Stimulated activated CD8-positive, alpha-beta memory T cell treated with anti-CD3 and anti-CD28 coated beads, Interleukin-12 subunit alpha, Interleukin-12 subunit beta, amount 100 ng/mL, for 24 hours (primary cell): Measurements from ENCODE around the gene PCLO.
"Not testable (repeated sequence)": the region's sequence is repeated elsewhere in the genome, so short reads cannot be mapped to it uniquely, and the experiment has no call there.

Source experiments
- DNase-seq: peaks from one replicate; pipeline ENCODE4 v3.0.0-alpha.2; 2020; ENCODE audit errors: extremely low read depth

Gene PCLO

DNA sequence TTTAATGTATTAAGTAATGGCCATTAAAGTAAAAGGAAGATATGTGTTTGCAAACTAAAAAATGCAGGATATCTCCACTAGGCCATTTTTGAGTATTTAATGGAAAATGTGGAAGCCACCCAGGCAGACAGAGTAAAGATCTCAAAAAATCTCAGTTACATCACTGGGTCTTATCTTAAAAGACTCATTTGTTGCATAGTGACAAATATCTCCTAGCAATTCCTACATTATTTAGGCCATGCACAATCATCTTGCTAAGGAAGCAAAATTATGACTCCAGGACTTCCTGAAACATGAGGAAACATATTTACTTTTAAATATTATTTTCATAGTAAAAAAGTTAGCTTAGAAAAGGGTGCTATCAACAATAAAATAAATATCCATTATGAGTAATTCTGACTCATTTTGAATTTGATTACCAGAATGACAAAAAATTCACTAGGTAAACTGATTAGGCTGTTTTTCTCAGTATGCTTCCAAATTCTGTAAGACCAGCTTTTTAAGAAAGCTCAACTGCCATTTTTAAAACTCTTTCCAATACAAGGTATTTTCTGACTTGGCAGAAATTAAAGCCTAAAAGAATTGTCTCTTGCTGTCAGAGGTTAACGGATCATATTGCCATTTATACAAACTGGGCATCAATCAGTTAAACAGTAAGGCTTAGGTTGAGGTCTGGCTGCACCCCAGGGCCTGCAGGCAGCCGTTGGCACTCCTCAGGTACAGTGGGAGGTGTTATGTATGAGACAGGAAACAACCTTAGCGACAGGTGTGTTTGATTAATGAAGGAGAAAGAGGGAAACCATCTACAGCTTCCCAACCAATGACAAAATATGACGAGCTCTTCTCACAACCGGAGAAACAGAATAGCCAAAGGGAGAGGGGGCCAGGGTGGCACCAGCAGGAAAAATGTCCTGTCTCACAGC, 31.8 kb downstream of the PCLO start:
- DNase-seq: no peak

DNA sequence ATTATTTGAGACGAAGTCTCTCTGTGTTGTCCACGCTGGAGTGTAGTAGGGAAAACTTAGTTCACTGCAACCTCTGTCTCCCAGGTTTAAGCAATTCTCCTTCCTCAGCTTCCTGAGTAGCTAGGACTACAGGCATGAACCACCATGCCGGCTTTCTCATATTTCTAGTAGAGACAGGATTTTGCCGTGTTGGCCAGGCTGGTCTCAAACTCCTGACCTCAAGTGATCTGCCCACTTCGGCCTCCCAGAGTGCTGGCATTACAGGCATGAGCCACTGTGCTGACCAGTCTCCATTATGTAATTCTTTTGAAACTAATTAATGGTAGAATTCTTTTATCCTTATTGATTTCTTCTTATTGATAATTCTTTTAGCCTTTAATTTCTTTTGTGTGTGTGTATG, 32.5 kb downstream of the PCLO start:
- no peak for DNase-seq

DNA sequence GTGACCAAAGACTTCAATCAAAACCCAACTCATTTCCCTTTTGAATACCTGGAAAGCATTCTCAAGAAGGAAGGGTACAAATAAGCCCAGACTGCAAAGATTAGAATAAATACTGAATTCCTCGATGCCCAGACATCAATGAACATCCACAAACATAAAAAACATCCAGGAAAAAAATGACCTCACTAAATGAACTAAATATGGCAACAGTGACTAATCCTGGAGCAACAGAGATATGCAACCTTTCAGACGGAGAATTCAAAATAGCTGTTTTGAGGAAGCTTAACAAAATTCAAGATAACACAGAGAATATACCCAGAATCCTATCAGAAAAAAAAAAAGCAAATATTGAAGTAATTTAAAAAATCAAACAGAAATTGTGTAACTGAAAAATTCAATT, 43.2 kb downstream of the PCLO start:
- DNase-seq: no peak

DNA sequence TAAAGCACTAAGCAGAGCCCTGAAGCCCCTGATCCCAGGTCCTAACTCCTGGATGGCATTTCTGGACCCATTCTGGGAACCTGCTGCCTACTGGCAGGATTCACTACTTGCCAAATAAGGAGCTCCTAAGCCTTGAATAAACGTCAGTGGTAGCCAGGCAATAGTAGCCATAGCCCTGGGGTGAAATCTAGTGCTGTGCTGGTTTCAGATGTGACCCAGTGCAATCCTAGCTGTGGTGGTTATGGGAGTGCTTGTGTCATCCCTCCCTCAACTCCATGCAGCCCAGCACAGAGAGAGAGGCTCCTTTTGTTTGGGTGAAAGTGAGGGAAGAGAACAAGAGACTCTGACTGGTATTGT, 43.7 kb downstream of the PCLO start:
- no peak for DNase-seq

DNA sequence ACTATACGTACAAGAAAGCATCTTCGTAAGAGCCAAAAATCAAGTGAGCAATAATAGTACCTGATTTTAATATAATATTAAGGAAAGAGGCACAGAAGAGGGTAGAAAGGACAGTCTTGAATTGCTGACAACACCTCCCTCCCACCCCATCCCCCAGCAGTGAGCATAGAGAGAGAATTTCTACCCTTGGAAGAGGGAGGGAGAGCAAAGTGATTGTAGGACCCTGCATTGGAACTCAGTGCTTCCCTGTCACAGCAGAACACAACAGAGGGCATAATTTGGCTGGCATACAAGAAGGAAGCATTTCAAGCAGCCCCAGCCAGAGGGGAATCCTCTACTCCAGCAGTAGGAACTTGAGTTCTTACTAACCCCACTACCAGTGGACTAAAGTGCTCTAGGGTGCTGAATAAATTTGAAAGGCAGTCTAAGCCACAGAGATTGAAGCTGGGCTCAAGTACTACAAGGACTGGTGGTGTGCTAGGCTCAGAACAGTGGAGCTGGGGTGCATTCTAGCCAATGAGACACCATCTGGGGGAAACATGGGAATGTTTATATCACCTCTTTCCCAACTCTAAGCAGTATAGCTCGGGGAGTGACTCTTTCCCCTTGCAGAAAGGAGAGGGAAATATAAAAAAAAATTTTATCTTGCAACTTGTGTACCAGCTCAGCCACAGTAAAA, 44.2 kb downstream of the PCLO start:
- DNase-seq: no peak

DNA sequence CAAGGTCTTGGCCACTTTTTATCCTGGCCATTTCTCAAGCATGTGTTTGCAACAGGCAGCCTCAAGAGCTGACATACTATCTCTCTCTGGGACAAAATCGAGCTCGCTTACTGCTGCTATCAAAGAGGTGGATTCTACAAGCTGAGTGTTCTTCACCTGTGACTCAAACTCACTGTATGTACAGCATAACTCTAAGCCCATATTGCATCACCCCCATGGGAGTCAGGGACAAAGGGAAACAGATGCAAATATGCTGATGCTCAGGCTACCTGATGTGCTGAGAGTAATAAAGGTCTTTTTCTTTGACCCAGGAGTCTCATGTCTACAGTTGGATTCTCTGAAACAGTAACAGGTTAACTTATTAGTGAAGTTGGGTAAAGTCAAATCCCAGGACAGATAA, 45.2 kb downstream of the PCLO start:
- DNase-seq: no peak

DNA sequence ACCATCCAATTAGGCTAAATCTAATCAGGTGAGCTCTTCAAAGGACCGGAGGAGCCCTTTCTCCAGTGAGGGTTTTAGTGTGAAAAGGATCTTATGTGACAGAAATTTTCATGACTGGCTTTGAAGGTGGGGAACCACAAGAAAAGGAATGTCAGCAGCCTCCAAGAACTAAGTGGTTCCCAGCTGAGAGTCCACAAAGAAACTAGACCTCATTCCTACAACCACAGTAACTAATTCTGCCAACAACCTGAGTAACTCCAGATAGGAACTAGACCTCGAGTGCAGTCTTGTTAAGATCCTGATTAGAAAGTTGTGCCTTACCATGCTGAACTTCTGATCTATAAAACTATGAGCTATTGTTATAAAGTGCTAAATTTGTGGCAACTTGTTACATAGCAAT, 51.3 kb downstream of the PCLO start:
- DNase-seq: no peak

DNA sequence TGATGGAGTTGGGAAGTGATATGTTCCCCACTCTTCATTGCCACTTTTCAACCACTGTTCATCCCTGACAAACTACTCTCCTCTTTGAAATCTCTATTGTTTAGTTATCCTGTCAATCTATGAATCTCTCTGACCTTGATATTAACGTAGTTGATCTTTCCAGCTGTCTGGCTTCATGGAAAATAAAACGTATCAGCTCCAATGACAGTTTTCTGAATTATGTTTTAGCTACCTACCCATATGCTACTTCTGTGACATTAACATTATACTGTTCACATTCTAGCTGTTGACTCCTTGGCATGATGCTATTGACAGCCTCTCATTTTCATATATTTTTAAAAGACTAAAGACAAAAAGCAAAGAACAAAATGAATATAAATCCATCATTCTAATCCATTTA, 53.3 kb downstream of the PCLO start:
- DNase-seq: no peak

DNA sequence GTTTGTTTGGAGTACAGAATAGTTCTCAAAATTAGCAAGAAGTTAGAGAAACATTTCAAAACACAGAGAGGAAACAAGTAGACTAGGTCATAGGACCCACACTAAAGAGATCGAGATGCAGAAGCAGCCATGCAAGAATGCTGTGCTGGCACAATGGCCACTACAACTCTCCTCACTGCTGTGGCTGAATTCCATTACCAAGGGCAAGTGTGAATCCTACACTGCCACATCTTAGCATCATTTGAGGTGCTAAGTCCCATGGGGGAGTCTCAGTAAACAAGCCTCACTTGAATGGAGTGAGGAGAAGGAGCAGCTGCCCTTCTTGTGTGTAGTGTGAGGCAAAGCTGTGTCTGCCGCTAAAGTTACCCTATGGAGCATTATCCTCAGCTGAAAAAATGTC, 56.7 kb downstream of the PCLO start:
- no peak for DNase-seq

DNA sequence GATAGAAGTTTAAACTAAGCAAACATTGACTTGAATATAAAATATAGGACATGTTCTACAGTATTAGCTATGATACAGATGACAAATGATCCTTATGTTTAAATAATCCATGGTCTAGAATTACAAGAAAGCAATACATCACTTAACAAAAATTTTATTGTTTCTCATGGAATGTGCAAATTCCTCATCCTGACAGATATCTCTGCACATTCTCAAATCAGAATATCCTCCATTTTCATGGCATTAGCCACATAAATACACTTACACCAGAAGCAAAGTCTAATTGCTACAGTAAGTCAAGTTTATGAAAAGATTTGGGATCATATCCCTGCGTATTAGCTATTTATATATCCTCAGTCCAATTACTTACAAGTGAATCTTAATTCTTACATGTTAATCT, 57.6 kb downstream of the PCLO start:
- no peak for DNase-seq

DNA sequence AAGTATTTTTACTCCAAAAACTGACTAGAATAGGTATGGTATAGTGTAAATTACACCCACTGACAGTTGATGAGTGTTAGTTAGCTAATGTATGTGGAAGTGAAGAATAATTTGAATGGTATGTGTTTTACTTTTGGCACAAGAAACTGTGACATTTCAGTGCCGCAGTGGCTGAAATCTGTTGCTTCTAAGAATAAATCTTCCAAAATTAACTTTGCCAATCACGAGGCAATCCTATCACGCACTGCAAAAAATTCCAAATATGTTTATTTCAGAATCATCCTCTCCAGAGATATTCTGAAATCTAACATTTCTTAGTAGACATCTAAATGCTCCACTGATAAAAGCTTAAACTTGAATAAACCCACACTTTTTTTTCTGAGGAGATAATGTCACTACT, 61.2 kb downstream of the PCLO start:
- DNase-seq: no peak

DNA sequence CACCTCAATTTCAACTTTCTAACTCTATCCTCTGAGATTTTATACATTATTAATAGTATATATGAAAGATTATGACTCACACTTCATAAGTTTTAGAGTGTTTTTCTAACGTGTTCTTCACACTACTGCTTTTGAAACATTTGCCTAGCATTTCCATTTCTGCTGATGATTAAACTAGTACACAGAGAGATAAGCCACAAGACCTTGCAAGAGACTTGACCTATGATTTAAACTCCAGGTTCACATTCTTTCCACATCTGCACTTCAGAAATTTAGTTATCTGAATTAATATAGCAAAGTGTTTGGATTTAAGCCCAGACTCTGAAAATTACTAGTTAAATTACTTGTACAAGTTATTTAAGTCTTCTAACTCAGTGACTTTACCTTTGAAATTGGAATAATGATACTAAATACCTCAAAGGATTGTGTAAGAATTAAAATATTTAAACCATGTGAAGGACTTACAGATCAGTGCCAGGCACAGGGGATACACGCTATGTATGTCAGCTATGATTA, 66.6 kb downstream of the PCLO start:
- DNase-seq: no peak

DNA sequence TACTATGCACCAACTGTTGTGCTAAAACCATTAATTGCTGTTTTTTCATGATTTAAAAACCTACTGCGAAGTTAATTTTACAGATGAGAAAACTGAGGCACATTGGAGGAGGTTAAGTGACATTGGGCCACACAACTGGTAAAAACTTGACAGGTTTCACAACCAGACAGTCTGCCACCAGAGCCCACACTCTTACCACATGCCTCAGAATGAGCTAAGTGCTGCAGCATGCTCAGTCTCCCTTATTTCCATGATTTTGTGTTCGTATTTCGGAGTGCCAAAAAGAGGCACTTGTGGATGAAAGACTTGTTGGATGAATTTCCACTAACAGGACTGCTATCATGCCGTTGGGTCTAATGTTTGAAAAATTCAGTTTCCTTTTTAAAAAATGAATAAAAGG, 77.4 kb downstream of the PCLO start:
- DNase-seq: no peak

DNA sequence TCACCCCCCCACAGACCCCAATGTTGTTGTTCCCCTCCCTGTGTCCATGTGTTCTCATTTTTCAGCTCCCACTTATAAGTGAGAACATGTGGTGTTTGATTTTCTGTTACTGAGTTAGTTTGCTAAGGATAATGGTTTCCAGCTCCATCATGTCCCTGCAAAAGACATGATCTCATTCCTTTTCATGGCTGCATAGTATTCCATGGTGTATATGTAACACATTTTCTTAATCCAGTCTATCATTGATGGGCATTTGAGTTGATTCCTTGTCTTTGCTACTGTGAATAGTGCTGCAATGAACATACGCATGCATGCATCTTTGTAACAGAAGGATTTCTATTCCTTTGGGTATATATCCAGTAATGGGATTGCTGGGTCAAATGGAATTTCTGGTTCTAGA, 82.8 kb downstream of the PCLO start:
- not testable (repeated sequence) for DNase-seq

DNA sequence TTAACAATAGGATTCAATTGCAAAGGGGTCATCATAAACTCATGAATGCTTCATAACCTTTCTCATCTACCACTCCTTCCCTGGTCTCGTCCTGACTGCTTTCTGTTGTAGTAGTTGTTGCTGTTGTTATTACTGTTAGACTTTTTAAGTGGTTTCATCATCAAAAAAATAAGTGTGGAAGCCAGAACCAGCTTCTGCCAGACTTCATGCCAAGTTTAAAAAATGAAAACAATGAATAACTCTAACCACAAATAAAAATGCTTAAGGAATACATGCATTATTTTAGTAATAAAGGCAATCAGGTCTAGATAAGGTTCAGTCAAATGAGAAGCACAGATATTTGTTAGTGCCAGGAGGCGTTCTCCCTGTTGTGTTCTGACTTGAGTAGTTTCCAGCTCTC, 85.4 kb downstream of the PCLO start:
- DNase-seq: no peak

DNA sequence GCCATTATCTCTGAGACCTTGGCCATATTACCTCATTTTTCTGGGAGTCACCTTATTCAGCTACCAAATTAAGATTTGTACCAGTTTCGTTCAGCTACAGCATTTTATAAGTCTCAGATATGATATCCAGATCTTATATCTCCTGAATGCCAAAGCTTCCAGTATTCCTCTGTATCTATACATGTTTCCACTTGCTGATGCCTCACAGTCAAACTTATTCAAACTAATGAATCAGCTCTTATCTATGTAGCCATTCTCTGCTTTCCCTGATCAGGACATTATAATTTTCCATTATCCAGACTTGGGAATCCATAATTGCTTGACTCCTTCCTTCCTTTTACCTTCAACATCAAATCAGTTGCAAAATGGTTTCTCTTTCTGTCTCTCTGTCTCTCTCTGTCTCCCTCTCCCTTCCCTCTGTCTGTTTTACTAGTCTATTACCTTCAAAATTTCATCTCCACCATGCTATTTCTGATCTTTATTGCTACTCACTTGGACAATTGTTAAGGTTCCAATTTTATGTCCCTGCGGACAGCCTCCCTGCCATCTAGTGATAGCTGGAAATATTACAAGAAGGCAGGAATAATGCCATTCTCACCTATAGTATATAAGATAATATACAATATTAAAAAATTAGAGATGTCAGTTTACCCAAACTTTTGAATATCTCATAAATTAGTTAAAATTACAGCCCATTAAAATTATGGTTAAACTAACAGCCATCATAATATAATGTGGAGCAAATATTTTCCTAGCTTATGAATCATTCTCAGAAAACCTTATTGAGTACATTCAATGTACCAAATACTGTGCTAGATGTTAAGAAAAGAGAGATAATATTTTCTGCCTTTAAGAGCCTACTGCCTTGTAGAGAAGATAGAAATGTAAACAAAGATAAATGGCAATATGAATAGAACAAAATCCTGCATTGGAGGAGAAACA, 89.8 kb downstream of the PCLO start:
- no peak for DNase-seq

DNA sequence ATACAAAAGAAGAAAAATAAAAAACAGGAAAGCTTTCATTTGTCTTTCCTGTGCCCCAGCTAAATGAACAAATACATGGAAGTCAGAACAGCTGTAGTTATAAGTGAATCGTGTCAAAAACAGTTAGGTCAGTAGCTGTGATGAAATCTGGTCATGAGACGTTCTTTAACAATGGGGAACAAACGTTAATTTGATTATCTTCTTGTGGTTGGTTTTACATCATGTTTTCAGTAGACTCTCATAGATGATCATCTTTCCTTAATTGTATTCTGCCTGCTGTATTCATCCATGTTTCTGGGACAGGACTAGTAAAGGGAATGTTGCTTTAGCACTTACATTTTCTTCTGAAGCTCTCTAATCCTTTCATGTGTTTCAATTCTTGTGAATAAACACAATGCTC, 97.0 kb downstream of the PCLO start:
- DNase-seq: no peak

DNA sequence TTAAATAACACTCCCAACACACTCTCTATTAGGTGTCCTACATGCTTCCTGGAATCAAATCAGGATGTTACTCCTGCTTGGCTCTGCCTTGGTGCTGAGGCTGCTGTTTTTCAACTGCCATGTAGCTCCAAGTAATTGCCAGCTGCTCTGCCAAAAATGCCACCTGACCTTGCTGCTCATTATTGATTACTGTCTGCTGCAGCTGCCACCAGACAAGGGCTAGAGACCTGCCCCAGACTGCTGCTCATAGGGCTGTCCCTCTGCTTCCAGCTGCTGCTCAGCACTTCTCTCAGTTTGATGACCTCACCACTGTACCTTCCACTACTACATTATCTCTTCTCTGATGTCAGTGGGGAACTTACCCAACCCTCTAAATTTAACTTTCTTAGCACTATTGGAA, 102.5 kb downstream of the PCLO start:
- no peak for DNase-seq

DNA sequence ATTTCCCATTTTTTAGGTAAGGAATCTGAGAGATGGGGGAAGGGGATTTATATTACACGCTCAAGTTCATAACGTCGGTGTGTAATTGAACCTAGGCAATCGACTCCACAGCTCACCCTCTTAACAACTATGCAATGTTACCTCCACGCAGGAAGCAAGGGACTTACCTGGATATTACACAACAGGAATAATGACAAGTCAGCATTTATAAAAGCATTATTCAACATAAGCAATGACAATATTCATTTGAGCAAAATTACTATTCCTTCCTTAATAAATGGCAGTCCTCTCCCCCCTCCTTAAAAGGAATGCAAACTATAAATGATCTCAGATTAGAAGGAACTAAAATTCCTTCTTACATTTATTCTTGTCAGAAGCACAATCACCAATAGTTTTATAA, 104.0 kb downstream of the PCLO start:
- no peak for DNase-seq

DNA sequence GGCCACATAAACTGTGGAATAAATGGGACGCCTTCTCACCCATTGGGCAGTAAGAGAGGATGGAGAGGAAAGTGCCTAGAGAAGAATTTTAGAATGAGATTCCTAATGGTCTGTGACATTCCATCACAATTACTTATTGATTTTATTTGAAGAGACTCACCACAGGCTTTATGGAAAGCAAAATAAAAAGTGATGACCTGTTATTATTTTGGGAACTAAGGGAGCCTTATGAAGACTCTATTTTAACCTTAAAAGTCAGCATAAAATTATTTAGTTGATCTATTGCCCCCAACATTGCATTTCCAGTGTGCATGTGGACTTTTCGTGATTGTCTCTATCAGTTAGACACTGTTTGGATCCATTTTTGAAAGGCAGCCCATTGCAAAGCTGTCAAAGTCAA, 107.5 kb downstream of the PCLO start:
- DNase-seq: no peak

DNA sequence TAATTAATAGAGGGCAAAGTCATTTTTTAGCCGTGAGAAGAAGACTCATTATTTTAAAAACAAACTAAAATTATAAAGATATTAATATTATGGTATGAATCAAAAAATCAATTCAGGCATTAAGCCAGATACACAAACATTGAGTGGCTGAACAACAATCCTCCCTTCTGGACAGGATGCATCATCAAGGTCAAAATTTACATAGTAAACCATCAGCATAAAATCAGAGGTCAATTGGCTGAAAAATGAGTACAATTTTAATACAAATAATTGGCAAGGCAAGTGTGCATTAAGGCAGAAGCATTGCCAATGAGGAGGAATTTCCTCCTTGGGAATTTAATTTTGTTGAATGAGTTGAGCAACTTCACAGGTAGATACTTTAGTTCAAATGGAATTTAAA, 108.2 kb downstream of the PCLO start:
- DNase-seq: no peak

DNA sequence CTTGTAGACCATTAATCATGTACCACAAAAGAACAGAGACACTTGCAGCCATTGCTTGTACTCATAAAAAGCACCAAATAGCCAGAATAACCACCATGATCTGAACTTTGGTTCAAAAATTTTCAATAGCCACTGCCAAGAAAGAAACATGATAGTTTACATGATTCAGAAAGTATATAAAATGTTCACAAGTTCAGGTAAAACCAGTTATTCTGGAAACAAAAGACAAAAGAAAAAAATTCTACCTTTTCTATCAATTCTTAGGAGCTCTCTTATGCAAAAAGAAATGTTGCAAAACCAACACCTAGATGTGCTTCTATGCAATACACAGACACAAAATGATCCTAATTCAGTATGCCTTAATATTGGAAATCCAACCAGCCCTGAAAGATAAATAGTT, 108.7 kb downstream of the PCLO start:
- DNase-seq: no peak
